SK-N-SH treated with all-trans-retinoic acid at 6 μM for 48 hours (cell line): Measurements from ENCODE around the gene PLA2G1B.

ENCODE experiments used
- ARNTL ChIP-seq: fragments of 450-650 bp; formaldehyde crosslinking; IDR thresholded peaks from 2 replicates; pipeline ENCODE4 v1.5.0; 2020; ENCODE audit warnings: low read depth, mild to moderate bottlenecking, moderate library complexity, borderline replicate concordance
- RARB ChIP-seq: fragments of 250-450 bp; sonication (Bioruptor Pico); IDR thresholded peaks from 2 replicates; pipeline ENCODE4 v1.8.0; 2021; ENCODE audit warnings: mild to moderate bottlenecking, moderate library complexity
- ZFP3 ChIP-seq: fragments of 250-450 bp; sonication (Bioruptor Pico); IDR thresholded peaks from 2 replicates; pipeline ENCODE4 v1.5.0; 2020; ENCODE audit warnings: mild to moderate bottlenecking, moderate library complexity
- ZNF8 ChIP-seq: fragments of 450-650 bp; formaldehyde crosslinking; IDR thresholded peaks from 2 replicates; pipeline ENCODE4 v1.5.0; 2020; ENCODE audit warnings: mild to moderate bottlenecking, moderate library complexity
- TF ChIP-seq, protein P1 (sequence below): fragments of 250-450 bp; sonication (Bioruptor Pico); IDR thresholded peaks from 2 replicates; pipeline ENCODE4 v1.8.0; 2020; ENCODE audit warnings: mild to moderate bottlenecking, moderate library complexity, borderline replicate concordance
- TF ChIP-seq, protein P2 (sequence below): fragments of 250-450 bp; sonication (Bioruptor Pico); IDR thresholded peaks from 2 replicates; pipeline ENCODE4 v1.5.1; 2020; ENCODE audit warnings: low read depth, mild to moderate bottlenecking, moderate library complexity
- TF ChIP-seq, protein P3 (sequence below): fragments of 250-450 bp; sonication (Bioruptor Pico); IDR thresholded peaks from 2 replicates; pipeline ENCODE4 v1.5.1; 2021; ENCODE audit warnings: mild to moderate bottlenecking, moderate library complexity

DNA sequence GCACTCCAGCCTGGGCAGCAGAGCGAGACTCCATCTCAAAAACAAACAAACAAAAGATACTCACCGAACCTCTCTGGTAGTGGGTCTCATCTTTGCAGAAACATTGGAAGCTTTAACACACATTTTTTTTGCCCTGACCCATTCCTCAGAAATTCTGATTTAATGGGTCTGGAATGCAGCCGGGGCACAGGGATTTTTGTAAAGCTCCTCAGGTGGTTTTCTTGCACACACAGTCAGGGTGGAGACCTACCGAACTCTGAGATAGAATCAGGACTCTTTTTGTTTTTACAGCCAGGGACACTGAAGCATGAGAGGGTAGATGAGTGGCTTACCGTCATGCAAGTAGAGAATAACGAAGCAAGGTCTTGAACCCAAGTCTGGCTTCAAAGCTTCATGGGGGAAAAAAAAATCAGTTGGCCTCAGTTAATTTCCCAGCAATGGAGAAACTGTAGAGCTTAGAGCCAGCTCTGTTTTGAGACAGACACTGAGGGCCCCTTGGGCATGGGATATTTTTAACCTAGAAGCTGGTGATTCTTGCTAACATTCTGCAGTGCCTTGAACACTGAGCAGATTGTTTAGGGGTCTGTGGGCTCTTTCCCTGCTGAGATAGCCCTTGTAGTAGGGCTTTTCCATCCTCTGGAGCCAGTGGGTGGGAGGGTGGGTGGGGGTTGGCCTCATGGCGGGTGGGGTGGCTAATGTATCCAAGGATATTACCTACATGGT lies 40.6 kb downstream of the PLA2G1B start:
- TF ChIP-seq, protein P1, sequence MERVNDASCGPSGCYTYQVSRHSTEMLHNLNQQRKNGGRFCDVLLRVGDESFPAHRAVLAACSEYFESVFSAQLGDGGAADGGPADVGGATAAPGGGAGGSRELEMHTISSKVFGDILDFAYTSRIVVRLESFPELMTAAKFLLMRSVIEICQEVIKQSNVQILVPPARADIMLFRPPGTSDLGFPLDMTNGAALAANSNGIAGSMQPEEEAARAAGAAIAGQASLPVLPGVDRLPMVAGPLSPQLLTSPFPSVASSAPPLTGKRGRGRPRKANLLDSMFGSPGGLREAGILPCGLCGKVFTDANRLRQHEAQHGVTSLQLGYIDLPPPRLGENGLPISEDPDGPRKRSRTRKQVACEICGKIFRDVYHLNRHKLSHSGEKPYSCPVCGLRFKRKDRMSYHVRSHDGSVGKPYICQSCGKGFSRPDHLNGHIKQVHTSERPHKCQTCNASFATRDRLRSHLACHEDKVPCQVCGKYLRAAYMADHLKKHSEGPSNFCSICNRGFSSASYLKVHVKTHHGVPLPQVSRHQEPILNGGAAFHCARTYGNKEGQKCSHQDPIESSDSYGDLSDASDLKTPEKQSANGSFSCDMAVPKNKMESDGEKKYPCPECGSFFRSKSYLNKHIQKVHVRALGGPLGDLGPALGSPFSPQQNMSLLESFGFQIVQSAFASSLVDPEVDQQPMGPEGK (CRISPR knock-in tag) = no peak
- TF ChIP-seq, protein P2, sequence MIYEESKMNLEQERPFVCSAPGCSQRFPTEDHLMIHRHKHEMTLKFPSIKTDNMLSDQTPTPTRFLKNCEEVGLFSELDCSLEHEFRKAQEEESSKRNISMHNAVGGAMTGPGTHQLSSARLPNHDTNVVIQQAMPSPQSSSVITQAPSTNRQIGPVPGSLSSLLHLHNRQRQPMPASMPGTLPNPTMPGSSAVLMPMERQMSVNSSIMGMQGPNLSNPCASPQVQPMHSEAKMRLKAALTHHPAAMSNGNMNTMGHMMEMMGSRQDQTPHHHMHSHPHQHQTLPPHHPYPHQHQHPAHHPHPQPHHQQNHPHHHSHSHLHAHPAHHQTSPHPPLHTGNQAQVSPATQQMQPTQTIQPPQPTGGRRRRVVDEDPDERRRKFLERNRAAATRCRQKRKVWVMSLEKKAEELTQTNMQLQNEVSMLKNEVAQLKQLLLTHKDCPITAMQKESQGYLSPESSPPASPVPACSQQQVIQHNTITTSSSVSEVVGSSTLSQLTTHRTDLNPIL (CRISPR knock-in tag) = no peak
- no peak for TF ChIP-seq ARNTL (CRISPR knock-in tag)
- TF ChIP-seq ZFP3 (CRISPR knock-in tag) = no peak
- no peak for TF ChIP-seq ZNF8
- TF ChIP-seq, protein P3, sequence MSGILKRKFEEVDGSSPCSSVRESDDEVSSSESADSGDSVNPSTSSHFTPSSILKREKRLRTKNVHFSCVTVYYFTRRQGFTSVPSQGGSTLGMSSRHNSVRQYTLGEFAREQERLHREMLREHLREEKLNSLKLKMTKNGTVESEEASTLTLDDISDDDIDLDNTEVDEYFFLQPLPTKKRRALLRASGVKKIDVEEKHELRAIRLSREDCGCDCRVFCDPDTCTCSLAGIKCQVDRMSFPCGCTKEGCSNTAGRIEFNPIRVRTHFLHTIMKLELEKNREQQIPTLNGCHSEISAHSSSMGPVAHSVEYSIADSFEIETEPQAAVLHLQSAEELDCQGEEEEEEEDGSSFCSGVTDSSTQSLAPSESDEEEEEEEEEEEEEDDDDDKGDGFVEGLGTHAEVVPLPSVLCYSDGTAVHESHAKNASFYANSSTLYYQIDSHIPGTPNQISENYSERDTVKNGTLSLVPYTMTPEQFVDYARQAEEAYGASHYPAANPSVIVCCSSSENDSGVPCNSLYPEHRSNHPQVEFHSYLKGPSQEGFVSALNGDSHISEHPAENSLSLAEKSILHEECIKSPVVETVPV = no peak
- no peak for TF ChIP-seq RARB (CRISPR knock-in tag)
